ENCODE results near the gene XPO5. TPM values are rescaled to one million over a fixed set of nuclear protein-coding genes. Genes with fewer than 3 reads are reported as not detected.

XPO5 gene
- total RNA-seq, 1 experiment from 2014 or later: 57.9 TPM

DNA sequence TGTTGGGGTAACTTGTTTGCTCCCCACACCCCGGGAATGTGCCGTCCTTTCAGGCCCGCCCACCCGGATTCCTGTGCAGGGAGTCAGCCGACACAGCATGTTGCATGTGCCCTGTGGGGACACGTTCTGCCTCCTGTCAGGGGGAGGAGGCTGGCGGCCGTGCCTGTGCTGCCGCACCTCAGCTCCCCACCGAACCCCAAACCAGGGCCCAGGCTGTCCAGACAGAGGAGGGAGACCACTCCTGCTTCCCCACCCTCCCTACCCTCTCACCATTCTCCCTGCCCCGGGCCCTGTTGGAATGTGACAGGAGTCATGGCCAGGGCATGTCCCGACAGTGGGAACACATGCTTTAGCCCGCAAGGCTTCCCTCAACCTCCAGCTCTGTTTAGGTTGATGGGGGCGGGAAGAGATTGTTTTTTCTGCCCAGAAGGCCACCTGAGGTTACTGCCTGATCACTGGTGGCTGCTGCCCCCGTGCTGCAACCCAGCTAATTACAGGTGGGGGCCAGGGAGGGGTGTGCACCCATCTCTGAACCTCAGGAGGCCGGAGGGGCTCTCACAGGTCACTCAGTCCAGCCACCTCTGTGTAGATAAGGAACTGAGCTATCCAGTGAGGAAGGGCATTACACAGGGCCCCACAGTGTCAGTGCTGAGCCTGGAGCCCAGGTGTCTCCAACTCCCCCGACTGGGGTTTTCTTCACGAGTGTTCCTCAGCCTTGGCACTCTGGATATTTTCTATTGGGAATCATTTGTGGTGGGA, 79.3 kb downstream of the XPO5 start:
- no peaks in the 10 kb centered on the region for H3K36me3 ChIP-seq (ENCODE audit: insufficient read depth, low read length)
- no peaks in the 10 kb centered on the region for H3K9me2 ChIP-seq (replicated peaks; ENCODE audit: insufficient read depth, low read length)
- H3K4me3 ChIP-seq (ENCODE audit: low read length): no peak overlapping the region
- H2AFZ ChIP-seq (ENCODE audit: low read length): no peak overlapping the region
- H4K20me1 ChIP-seq (ENCODE audit: insufficient read depth, low read depth, low read length): no peaks in the 10 kb centered on the region
- H3K9me3 ChIP-seq (ENCODE audit: low read length): no peaks in the 10 kb centered on the region
- H3K9ac ChIP-seq (ENCODE audit: low read length): no peak overlapping the region
- H3K4me2 ChIP-seq (ENCODE audit: low read depth, low read length, poor library complexity, severe bottlenecking): no peak overlapping the region
- peaks cover 14% of the 10 kb centered on the region for H3K79me2 ChIP-seq (ENCODE audit: low read length)
- peak; percentile 64 for DNase-seq
- no peak overlapping the region for H3K27ac ChIP-seq (ENCODE audit: low read length)
- H3K27me3 ChIP-seq (ENCODE audit: low read length): no peaks in the 10 kb centered on the region
- H3K4me1 ChIP-seq (ENCODE audit: low read length): no peaks in the 10 kb centered on the region

DNA sequence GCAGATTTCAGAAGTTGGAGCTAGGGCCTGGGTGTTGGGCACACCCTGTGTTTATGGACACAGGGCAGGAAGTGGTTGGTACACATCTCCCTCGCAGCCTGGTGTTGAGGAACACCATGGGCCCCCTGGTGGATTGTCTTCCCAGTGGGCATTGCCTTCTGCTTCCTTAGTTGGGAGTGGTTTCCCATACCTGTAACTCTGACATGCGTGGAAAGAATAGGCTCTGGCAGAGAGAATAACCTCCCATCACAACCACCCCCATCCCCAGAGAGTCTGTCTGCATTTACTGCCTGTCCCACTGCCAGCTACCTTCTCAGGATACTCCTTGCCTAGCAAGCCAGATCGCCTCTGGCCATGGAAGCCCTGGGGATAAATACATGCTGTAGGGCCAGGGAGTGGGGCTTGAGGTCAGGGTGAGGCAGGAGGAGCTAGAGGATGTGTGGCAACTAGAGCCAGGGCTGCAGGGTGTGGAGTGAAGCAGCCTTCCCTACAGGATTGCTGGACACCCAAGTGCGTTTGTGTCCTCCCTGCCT, 80.4 kb downstream of the XPO5 start:
- Histone ChIP-seq H3K9ac (ENCODE audit: low read length) (no peak overlapping the region), H3K79me2 (ENCODE audit: low read length) (peaks cover 15% of the 10 kb centered on the region), H3K9me2 (replicated peaks; ENCODE audit: insufficient read depth, low read length) (no peaks in the 10 kb centered on the region), H3K27me3 (ENCODE audit: low read length) (no peaks in the 10 kb centered on the region), H4K20me1 (ENCODE audit: insufficient read depth, low read depth, low read length) (no peaks in the 10 kb centered on the region), H3K4me2 (ENCODE audit: low read depth, low read length, poor library complexity, severe bottlenecking) (no peak overlapping the region), H2AFZ (ENCODE audit: low read length) (no peak overlapping the region), H3K27ac (ENCODE audit: low read length) (no peak overlapping the region), H3K4me3 (ENCODE audit: low read length) (no peak overlapping the region), H3K9me3 (ENCODE audit: low read length) (no peaks in the 10 kb centered on the region), H3K4me1 (ENCODE audit: low read length) (no peaks in the 10 kb centered on the region), H3K36me3 (ENCODE audit: insufficient read depth, low read length) (no peaks in the 10 kb centered on the region)
- DNase-seq: peak; percentile 28

DNA sequence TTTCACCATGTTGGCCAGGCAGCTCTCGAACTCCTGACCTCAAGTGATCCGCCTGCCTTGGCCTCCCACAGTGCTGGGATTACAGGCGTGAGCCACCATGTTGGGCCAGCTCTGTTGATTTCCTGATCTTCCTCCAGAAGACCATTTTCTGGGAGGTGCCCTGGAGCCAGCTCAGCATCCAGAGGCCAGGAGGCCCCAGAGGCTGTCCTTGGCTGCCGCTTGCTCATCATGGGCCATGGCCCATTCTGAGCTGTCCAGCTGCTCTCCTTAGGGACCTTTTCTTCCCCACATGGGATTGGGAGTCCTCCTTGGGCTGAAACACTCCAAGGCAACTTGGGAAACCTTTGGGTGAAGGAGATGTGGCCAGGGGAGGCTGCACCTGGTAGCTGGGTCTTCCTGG, 81.1 kb downstream of the XPO5 start:
- H3K36me3 ChIP-seq (ENCODE audit: insufficient read depth, low read length): no peaks in the 10 kb centered on the region
- no peak overlapping the region for H3K4me3 ChIP-seq (ENCODE audit: low read length)
- H3K4me2 ChIP-seq (ENCODE audit: low read depth, low read length, poor library complexity, severe bottlenecking): no peak overlapping the region
- no peaks in the 10 kb centered on the region for H3K4me1 ChIP-seq (ENCODE audit: low read length)
- peak; percentile 32 for DNase-seq
- H3K27me3 ChIP-seq (ENCODE audit: low read length): no peaks in the 10 kb centered on the region
- no peaks in the 10 kb centered on the region for H3K9me3 ChIP-seq (ENCODE audit: low read length)
- no peak overlapping the region for H3K9ac ChIP-seq (ENCODE audit: low read length)
- H3K79me2 ChIP-seq (ENCODE audit: low read length): peaks cover 20% of the 10 kb centered on the region
- no peaks in the 10 kb centered on the region for H4K20me1 ChIP-seq (ENCODE audit: insufficient read depth, low read depth, low read length)
- no peaks in the 10 kb centered on the region for H3K9me2 ChIP-seq (replicated peaks; ENCODE audit: insufficient read depth, low read length)
- no peak overlapping the region for H2AFZ ChIP-seq (ENCODE audit: low read length)
- no peak overlapping the region for H3K27ac ChIP-seq (ENCODE audit: low read length)

DNA sequence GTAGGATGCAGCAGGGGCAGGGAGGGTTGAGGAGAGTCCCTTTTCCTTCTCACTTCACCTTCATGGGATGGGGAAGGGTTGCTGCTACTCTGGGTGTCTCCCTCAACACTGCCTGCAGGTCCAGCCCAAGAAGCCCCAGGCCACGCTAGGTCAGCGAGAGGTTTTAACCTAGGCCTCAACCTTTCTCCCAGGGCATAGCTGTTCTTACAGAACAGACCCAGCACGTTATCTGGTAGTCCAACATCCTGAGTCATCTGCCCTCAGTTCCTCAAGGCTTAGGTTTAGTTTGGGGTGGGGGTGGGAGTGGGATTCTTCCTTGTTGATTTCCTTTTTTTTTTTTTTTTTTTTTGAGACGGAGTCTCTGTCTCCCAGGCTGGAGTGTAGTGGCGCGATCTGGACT, 81.5 kb downstream of the XPO5 start:
- DNase-seq: peak; percentile 29
- Histone ChIP-seq H3K27ac (ENCODE audit: low read length) (no peak overlapping the region), H3K36me3 (ENCODE audit: insufficient read depth, low read length) (no peaks in the 10 kb centered on the region), H3K27me3 (ENCODE audit: low read length) (no peaks in the 10 kb centered on the region), H3K9me3 (ENCODE audit: low read length) (no peaks in the 10 kb centered on the region), H4K20me1 (ENCODE audit: insufficient read depth, low read depth, low read length) (no peaks in the 10 kb centered on the region), H3K4me3 (ENCODE audit: low read length) (no peak overlapping the region), H3K4me2 (ENCODE audit: low read depth, low read length, poor library complexity, severe bottlenecking) (no peak overlapping the region), H3K9me2 (replicated peaks; ENCODE audit: insufficient read depth, low read length) (no peaks in the 10 kb centered on the region), H2AFZ (ENCODE audit: low read length) (no peak overlapping the region), H3K79me2 (ENCODE audit: low read length) (peaks cover 21% of the 10 kb centered on the region), H3K4me1 (ENCODE audit: low read length) (no peaks in the 10 kb centered on the region), H3K9ac (ENCODE audit: low read length) (no peak overlapping the region)

GRCh38 chr6:43493833-43494232, 82.0 kb downstream of the XPO5 start:
- Histone ChIP-seq H3K4me3 (ENCODE audit: low read length) (no peak overlapping the region), H3K27me3 (ENCODE audit: low read length) (no peaks in the 10 kb centered on the region), H3K9me3 (ENCODE audit: low read length) (no peaks in the 10 kb centered on the region), H3K9ac (ENCODE audit: low read length) (no peak overlapping the region), H3K4me2 (ENCODE audit: low read depth, low read length, poor library complexity, severe bottlenecking) (no peak overlapping the region), H3K4me1 (ENCODE audit: low read length) (no peaks in the 10 kb centered on the region), H4K20me1 (ENCODE audit: insufficient read depth, low read depth, low read length) (no peaks in the 10 kb centered on the region), H3K9me2 (replicated peaks; ENCODE audit: insufficient read depth, low read length) (no peaks in the 10 kb centered on the region), H3K36me3 (ENCODE audit: insufficient read depth, low read length) (no peaks in the 10 kb centered on the region), H2AFZ (ENCODE audit: low read length) (no peak overlapping the region), H3K79me2 (ENCODE audit: low read length) (peaks cover 26% of the 10 kb centered on the region), H3K27ac (ENCODE audit: low read length) (no peak overlapping the region)
- no peak for DNase-seq

DNA sequence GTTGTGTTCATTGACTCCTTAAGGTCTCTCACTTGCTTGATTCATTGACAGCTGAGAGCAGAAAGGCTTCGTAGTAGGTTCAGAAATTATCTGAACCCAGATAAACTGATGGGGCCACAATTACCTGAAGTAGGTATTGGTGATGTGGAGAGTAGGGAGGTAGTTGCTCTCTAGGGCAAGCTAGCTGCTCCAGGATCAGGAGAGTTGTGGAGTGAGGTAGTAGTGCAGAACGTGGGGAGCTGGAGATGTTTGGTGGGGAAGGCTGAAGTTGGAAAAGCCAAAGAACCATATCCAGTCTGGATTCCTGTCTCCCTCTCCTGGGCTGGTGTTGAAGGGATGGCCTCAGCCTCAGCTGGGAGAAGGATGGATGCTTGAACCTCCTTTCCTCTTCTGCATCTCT, 82.6 kb downstream of the XPO5 start:
- Histone ChIP-seq H3K36me3 (ENCODE audit: insufficient read depth, low read length) (no peaks in the 10 kb centered on the region), H3K4me1 (ENCODE audit: low read length) (no peaks in the 10 kb centered on the region), H3K4me3 (ENCODE audit: low read length) (no peak overlapping the region), H4K20me1 (ENCODE audit: insufficient read depth, low read depth, low read length) (no peaks in the 10 kb centered on the region), H3K27me3 (ENCODE audit: low read length) (no peaks in the 10 kb centered on the region), H3K9me2 (replicated peaks; ENCODE audit: insufficient read depth, low read length) (no peaks in the 10 kb centered on the region), H3K9me3 (ENCODE audit: low read length) (no peaks in the 10 kb centered on the region), H3K27ac (ENCODE audit: low read length) (no peak overlapping the region), H3K79me2 (ENCODE audit: low read length) (peaks cover 30% of the 10 kb centered on the region), H3K9ac (ENCODE audit: low read length) (no peak overlapping the region), H3K4me2 (ENCODE audit: low read depth, low read length, poor library complexity, severe bottlenecking) (no peak overlapping the region), H2AFZ (ENCODE audit: low read length) (no peak overlapping the region)
- DNase-seq: no peak

DNA sequence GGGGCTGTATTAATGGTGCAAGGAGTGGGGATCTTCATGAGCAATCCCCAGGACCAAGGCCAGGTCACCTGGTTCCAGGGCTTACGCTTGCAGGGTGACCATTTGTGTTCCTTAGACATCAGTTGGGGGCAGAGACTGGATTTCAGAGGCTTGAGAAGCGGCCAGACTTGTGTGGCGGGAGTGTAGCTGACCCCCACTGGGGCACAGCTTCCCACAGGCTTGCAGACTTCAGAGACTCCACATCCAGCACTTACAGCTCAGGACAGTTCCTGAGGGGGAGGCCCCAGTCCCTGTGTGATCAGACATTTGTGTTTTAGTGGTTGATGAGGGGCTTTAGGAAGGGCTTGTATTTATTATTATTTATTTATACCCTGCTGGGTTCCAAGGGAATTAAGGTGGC, 83.2 kb downstream of the XPO5 start:
- Histone ChIP-seq H3K79me2 (ENCODE audit: low read length) (peaks cover 30% of the 10 kb centered on the region), H3K9me2 (replicated peaks; ENCODE audit: insufficient read depth, low read length) (no peaks in the 10 kb centered on the region), H3K36me3 (ENCODE audit: insufficient read depth, low read length) (no peaks in the 10 kb centered on the region), H3K4me3 (ENCODE audit: low read length) (no peak overlapping the region), H3K4me1 (ENCODE audit: low read length) (no peaks in the 10 kb centered on the region), H3K27ac (ENCODE audit: low read length) (no peak overlapping the region), H3K9ac (ENCODE audit: low read length) (no peak overlapping the region), H3K27me3 (ENCODE audit: low read length) (no peaks in the 10 kb centered on the region), H4K20me1 (ENCODE audit: insufficient read depth, low read depth, low read length) (no peaks in the 10 kb centered on the region), H3K9me3 (ENCODE audit: low read length) (no peaks in the 10 kb centered on the region), H3K4me2 (ENCODE audit: low read depth, low read length, poor library complexity, severe bottlenecking) (no peak overlapping the region), H2AFZ (ENCODE audit: low read length) (no peak overlapping the region)
- no peak for DNase-seq

DNA sequence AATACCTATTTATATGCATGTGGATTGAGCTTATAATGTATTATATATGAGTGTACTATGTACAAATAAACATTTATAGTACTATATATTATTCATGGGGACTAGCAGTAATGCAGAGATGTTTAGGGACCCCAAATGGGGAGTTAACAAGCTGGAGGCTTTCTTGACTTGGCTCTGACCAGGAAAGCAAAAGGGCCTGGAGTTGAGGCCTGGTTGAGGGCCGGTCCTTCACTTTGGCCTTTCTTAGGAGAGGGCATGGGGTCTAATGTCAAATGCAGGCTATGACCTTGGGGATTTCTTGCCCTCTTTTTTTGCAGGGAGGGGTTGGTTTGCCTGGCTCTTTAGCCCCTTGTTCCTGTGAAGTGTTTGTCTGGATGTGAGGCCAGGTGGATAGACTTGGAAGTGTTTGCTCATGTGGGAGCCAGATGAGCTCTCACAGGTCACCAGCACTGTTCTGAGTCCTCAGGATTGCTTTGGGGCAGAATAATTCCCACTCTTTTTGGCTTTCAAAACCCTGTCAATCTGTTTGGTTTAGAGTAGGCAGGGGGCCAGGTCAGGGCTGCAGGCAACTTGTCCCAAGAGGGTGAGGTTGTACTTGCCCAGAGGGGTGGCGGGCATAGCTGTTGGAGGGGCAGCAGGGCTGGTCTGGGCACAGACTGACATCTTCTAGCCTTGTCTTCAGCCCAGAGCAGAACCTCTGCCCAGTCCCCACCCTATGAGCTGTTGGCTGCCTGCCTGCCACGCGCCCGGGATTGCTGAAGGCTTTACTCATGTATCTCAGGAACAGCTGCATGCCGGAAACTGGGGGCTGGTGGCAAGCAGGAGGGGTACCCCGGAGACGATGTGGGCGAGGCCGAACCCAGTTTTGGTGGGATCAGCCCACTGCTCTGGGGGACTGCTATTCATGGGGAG, 83.8 kb downstream of the XPO5 start:
- H3K9me3 ChIP-seq (ENCODE audit: low read length): no peaks in the 10 kb centered on the region
- H3K79me2 ChIP-seq (ENCODE audit: low read length): peaks cover 30% of the 10 kb centered on the region
- no peaks in the 10 kb centered on the region for H3K9me2 ChIP-seq (replicated peaks; ENCODE audit: insufficient read depth, low read length)
- H3K36me3 ChIP-seq (ENCODE audit: insufficient read depth, low read length): no peaks in the 10 kb centered on the region
- H3K27me3 ChIP-seq (ENCODE audit: low read length): no peaks in the 10 kb centered on the region
- no peak overlapping the region for H3K4me3 ChIP-seq (ENCODE audit: low read length)
- H4K20me1 ChIP-seq (ENCODE audit: insufficient read depth, low read depth, low read length): no peaks in the 10 kb centered on the region
- no peak overlapping the region for H3K9ac ChIP-seq (ENCODE audit: low read length)
- DNase-seq: peak; percentile 31
- H2AFZ ChIP-seq (ENCODE audit: low read length): no peak overlapping the region
- no peaks in the 10 kb centered on the region for H3K4me1 ChIP-seq (ENCODE audit: low read length)
- no peak overlapping the region for H3K27ac ChIP-seq (ENCODE audit: low read length)
- no peak overlapping the region for H3K4me2 ChIP-seq (ENCODE audit: low read depth, low read length, poor library complexity, severe bottlenecking)
